ENCODE results near the gene FNBP1. TPM values are rescaled to one million over a fixed set of nuclear protein-coding genes. Genes with fewer than 3 reads are reported as not detected.

The FNBP1 gene
- total and polyA plus RNA-seq, 2 of the 8 experiments (the other 6 are each of a cell fraction or from before 2014, with no cell fraction given), result 7.2 to 40.9 TPM

DNA sequence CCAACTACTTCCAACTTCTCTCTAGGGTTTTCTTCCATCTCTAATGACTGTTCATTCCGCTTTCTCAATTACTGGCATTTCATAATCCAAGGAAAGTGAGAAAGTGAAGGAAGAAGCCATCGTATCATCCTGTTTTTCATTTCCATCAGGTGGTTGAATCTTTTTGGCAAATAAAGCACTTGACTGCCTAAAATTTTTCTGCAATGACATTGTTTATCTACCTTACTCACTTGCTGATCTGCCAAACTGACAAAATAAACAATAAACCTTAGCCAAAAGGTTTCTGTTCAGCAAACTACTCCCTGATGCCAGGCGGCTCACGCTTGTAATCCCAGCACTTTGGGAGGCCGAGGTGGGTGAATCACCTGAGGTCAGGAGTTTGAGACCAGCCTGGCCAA lies 18.4 kb downstream of the FNBP1 start:
- Histone ChIP-seq H2BK12ac (ENCODE audit: low read depth, low read length) (no peak overlapping the region), H3K27me3 (replicated peaks in 1 of 4; ENCODE audit: control insufficient read depth in 3 of 4, extremely low read depth in 1 of 4, insufficient read depth in 3 of 4, low read length in 3 of 4) (no peaks in the 10 kb centered on the region), H3K14ac (ENCODE audit: insufficient read length) (no peak overlapping the region), H3K23ac (ENCODE audit: insufficient read length) (no peak overlapping the region), H3K23me2 (ENCODE audit: low read depth, low read length) (no peaks in the 10 kb centered on the region), H4K5ac (ENCODE audit: insufficient read length, low read depth, low read length) (no peak overlapping the region), H2AFZ (ENCODE audit: low read length) (no peak overlapping the region), H3K79me2 (ENCODE audit: control insufficient read depth in 1 of 2, insufficient read depth in 2 of 2, low read length in 2 of 2) (peaks cover 0 to 20% of the 10 kb centered on the region in 2 experiments; a peak in 1 of 4 replicates), H3K79me1 (ENCODE audit: low read depth, low read length) (peaks cover 3% of the 10 kb centered on the region; the same call in 1 of the 2 replicates), H2BK20ac (ENCODE audit: low read length) (no peak overlapping the region), H3K9ac (replicated peaks in 1 of 4; ENCODE audit: extremely low read depth in 1 of 4, low read depth in 3 of 4, low read length in 3 of 4) (no peak overlapping the region), H2BK120ac (replicated peaks; ENCODE audit: low read depth, low read length) (no peak overlapping the region), H3K4me3 (ENCODE audit: extremely low read depth in 1 of 4, insufficient read depth in 2 of 4, low read depth in 3 of 4, low read length in 4 of 4) (no peak overlapping the region), H3K18ac (ENCODE audit: extremely low read depth, low read length) (no peak overlapping the region), H3K4me1 (replicated peaks in 1 of 4; ENCODE audit: control insufficient read depth in 3 of 4, insufficient read depth in 4 of 4, low read length in 3 of 4) (no peaks in the 10 kb centered on the region), H3K27ac (ENCODE audit: low read depth, low read length) (no peak overlapping the region), H3K36me3 (ENCODE audit: control insufficient read depth in 2 of 4, insufficient read depth in 4 of 4, low read length in 3 of 4) (no peaks in the 10 kb centered on the region), H4K8ac (ENCODE audit: extremely low read depth, insufficient read depth, low read length) (no peak overlapping the region), H3K56ac (replicated peaks; ENCODE audit: insufficient read length, low read depth, low read length) (no peak overlapping the region), H3K4me2 (ENCODE audit: insufficient read depth in 1 of 2, low read depth in 2 of 2, low read length in 2 of 2) (no peak overlapping the region), H4K20me1 (replicated peaks in 1 of 2; ENCODE audit: control insufficient read depth in 1 of 2, insufficient read depth in 2 of 2, low read length in 2 of 2) (no peaks in the 10 kb centered on the region), H3K4ac (replicated peaks; ENCODE audit: insufficient read length, low read depth, low read length) (no peak overlapping the region), H2BK15ac (ENCODE audit: low read length) (no peak overlapping the region), H3K9me3 (ENCODE audit: insufficient read depth in 2 of 2, low read depth in 1 of 2, low read length in 1 of 2) (no peaks in the 10 kb centered on the region), H2BK5ac (ENCODE audit: low read depth, low read length) (no peak overlapping the region), H4K91ac (replicated peaks; ENCODE audit: insufficient read length, low read length) (no peak overlapping the region), H2AK5ac (ENCODE audit: low read depth, low read length) (no peak overlapping the region)
- FAIRE-seq, result no peak
- TF ChIP-seq NANOG (IDR thresholded peaks at IDR 0.05; ENCODE audit: insufficient read depth, low read depth, low read length, poor library complexity, severe bottlenecking) (no peak), SUZ12 (IDR thresholded peaks at IDR 0.05; ENCODE audit: low read length) (no peak), POLR2AphosphoS5 (IDR thresholded peaks at IDR 0.05; ENCODE audit: low read depth, low read length) (no peak), SIX5 (IDR thresholded peaks at IDR 0.05; ENCODE audit: low read depth, low read length) (no peak), EP300 (IDR thresholded peaks at IDR 0.05; ENCODE audit: borderline replicate concordance in 1 of 2, low read depth in 2 of 2, low read length in 2 of 2) (no peak), BCL11A (IDR thresholded peaks at IDR 0.05; ENCODE audit: low read depth in 2 of 2, low read length in 2 of 2) (no peak)
- 92% methylated on average over 5 of the region's 5 CpGs; no CpG with 5 or more reads in 1 of the 2 experiments for WGBS, 2 experiments (ENCODE audit: extremely low coverage in 1 of 2, insufficient coverage in 1 of 2, insufficient read length in 1 of 2, insufficient replicate concordance in 2 of 2, low coverage in 1 of 2, low lambda C conversion rate in 2 of 2, missing lambda C conversion rate in 1 of 2)
- ChIA-PET CTCF (ENCODE audit: partially characterized antibody) (no interaction called here), POLR2A (ENCODE audit: partially characterized antibody) (no interaction called here)
- DNase-seq (ENCODE audit: low read depth in 1 of 2, low spot score in 2 of 2), result no peak
